ENCODE measurements around the gene ZNF101. TPM values are rescaled to one million over a fixed set of nuclear protein-coding genes. Genes with fewer than 3 reads are reported as not detected.

Gene ZNF101
- 22.6 and 29.5 TPM in 2 replicates for total RNA-seq (ENCODE audit: low replicate concordance)

DNA sequence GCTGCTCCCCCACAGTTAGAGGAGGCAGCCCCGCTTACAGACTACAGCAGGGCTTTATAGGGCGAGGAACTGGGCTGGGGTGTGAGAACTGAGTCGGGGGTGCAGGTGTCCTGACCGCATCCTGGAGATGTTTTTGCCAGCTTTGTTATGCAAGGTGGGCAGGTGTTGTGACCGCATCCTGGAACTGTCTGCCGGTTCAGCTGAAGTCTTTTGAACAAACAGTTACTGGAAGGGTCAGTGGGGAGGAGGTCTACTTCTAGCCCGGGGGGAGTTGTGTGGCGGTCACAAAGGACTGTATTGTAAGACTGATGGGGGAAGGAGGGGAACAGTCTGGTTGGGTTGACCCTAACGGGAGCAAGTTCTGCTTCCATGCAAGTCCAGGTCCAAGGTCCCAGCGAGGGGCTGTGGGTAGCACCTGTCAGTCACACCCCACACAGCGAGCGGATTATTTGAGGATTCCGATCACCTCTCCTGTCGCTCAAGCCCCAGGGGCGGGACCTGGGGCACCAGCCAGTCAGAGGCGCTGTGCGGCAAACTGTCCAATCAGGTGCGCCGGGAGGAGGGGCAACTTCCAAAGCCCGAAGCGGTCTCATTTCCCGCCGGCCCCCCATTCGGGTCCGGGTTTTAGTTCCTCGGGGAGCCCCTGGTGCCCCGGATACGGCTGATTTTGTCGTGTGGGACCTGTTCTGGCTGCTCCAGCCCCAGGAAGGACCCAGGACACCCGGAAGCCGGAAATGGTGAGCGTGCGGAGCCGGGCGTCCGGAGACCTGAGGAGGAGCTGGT, at the start of gene ZNF101:
TSS of gene ZNF101 (plus strand) at position 610 of the 783 bp plus-strand sequence. CDS start at position 735, 125 bp downstream.
- peak; percentile 98 for DNase-seq (ENCODE audit: low spot score)
- Mint-ChIP-seq H3K27me3 (ENCODE audit: insufficient read depth, low read depth) (peaks cover 12% of the 10 kb centered on the region), H3K4me1 (peaks cover 13% of the 10 kb centered on the region), H3K27ac (no peak within 1 kb of the TSS), H3K9me3 (peaks cover 16% of the 10 kb centered on the region), H3K4me3 (peak within 1 kb of the TSS; percentile 86), H3K36me3 (peaks cover 14% of the 10 kb centered on the region)
- H3K4me3 ChIP-seq = peak within 1 kb of the TSS; percentile 92
- H3K27me3 ChIP-seq = no peaks in the 10 kb centered on the region
- peaks cover 31% of the 10 kb centered on the region for H3F3A ChIP-seq (ENCODE audit: low read depth)
- H2AFZ ChIP-seq (replicated peaks) = peak within 1 kb of the TSS; percentile 86
- peak within 1 kb of the TSS; percentile 94 for H3K27ac ChIP-seq
- TF ChIP-seq, protein P1, sequence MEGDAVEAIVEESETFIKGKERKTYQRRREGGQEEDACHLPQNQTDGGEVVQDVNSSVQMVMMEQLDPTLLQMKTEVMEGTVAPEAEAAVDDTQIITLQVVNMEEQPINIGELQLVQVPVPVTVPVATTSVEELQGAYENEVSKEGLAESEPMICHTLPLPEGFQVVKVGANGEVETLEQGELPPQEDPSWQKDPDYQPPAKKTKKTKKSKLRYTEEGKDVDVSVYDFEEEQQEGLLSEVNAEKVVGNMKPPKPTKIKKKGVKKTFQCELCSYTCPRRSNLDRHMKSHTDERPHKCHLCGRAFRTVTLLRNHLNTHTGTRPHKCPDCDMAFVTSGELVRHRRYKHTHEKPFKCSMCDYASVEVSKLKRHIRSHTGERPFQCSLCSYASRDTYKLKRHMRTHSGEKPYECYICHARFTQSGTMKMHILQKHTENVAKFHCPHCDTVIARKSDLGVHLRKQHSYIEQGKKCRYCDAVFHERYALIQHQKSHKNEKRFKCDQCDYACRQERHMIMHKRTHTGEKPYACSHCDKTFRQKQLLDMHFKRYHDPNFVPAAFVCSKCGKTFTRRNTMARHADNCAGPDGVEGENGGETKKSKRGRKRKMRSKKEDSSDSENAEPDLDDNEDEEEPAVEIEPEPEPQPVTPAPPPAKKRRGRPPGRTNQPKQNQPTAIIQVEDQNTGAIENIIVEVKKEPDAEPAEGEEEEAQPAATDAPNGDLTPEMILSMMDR (IDR thresholded peaks at IDR 0.05) = no peak
- TF ChIP-seq EZH2phosphoT487 (IDR thresholded peaks at IDR 0.05) (no peak), EZH2 (IDR thresholded peaks at IDR 0.05) (no peak)
- no peaks in the 10 kb centered on the region for H4K20me1 ChIP-seq (ENCODE audit: low read depth)
- peaks cover 46% of the 10 kb centered on the region for H3K79me2 ChIP-seq (ENCODE audit: low read depth)
- H3K4me2 ChIP-seq = peak within 1 kb of the TSS; percentile 84
- H3K9ac ChIP-seq = peak within 1 kb of the TSS; percentile 91
- peaks cover 3% of the 10 kb centered on the region for H3K36me3 ChIP-seq
- no peaks in the 10 kb centered on the region for H3K9me3 ChIP-seq (ENCODE audit: low read depth)
- H3K4me1 ChIP-seq = peaks cover 14% of the 10 kb centered on the region

DNA sequence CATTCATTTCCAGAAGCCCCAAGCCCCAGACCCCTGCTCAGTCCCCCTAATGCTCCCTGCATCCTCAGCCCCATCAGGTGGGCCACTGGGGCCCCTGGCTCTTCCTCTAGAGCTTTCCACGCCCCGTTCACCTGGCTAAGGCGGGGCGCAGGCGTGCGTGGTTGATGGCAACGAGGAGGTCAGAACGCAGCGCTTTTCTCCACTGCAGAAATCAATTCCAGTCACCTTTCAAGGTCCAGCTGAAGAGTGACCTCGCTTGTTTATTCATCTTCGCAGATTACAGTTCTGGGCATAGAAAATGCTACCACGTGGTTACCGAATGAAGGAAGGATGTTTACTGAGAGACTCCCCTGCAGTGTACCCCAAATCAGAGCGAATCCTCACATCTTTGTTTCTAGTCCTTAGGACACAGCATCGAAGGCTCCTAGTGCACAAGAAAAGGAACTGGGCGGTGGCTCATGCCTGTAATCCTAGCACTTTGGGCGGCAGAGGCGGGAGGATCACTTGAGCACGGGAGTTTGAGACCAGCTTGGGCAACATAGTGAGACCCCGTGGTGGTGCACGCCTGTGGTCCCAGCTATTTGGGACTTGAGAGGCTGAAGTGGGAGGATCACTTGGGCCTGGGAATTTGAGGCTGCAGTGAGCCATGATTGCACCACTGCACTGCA, 49.3 kb upstream of the ZNF101 start:
- Histone ChIP-seq H3F3A (ENCODE audit: low read depth) (peaks cover 15% of the 10 kb centered on the region), H3K9me3 (ENCODE audit: low read depth) (no peaks in the 10 kb centered on the region), H3K4me2 (peak overlapping the region; percentile 67), H3K9ac (no peak overlapping the region), H3K4me1 (no peaks in the 10 kb centered on the region), H3K27me3 (peaks cover 11% of the 10 kb centered on the region), H3K27ac (no peak overlapping the region), H3K36me3 (no peaks in the 10 kb centered on the region), H3K4me3 (peak overlapping the region; percentile 35), H2AFZ (replicated peaks) (no peak overlapping the region), H4K20me1 (ENCODE audit: low read depth) (peaks cover 10% of the 10 kb centered on the region), H3K79me2 (ENCODE audit: low read depth) (no peaks in the 10 kb centered on the region)
- H3K4me3 Mint-ChIP-seq = peak overlapping the region; percentile 86
- peak overlapping the region; percentile 86 for H3K27ac Mint-ChIP-seq
- no peaks in the 10 kb centered on the region for H3K9me3 Mint-ChIP-seq
- peaks cover 9% of the 10 kb centered on the region for H3K27me3 Mint-ChIP-seq (ENCODE audit: insufficient read depth, low read depth)
- H3K4me1 Mint-ChIP-seq = peaks cover 33% of the 10 kb centered on the region
- H3K36me3 Mint-ChIP-seq = peaks cover 12% of the 10 kb centered on the region
- no peak for DNase-seq (ENCODE audit: low spot score)
- TF ChIP-seq, protein P1 (IDR thresholded peaks at IDR 0.05) = no peak
- TF ChIP-seq EZH2phosphoT487 (IDR thresholded peaks at IDR 0.05) = no peak
- TF ChIP-seq EZH2 (IDR thresholded peaks at IDR 0.05) = no peak

DNA sequence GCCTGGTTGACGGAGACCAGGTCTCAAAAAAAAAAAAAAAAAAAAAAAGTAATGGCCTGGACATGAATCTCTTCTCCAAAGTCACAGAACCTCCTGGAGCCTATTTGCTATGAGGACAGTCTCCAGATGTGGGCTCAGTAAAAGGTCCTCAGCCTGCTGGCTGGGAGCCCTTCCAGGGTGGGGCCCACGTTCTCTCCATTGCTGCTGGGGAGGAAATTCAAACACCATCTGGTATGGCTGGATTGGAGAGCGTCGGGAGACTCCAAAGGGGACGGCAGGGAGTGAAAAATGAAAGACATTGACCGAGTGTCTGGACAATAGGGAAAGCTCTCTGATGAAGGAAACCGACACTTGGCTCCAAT, 48.8 kb upstream of the ZNF101 start:
- Histone ChIP-seq H3K4me1 (no peaks in the 10 kb centered on the region), H3K4me2 (no peak overlapping the region), H3K79me2 (ENCODE audit: low read depth) (peaks cover under 1% of the 10 kb centered on the region), H3K9ac (no peak overlapping the region), H3K9me3 (ENCODE audit: low read depth) (no peaks in the 10 kb centered on the region), H3F3A (ENCODE audit: low read depth) (peaks cover 15% of the 10 kb centered on the region), H3K4me3 (no peak overlapping the region), H3K27ac (no peak overlapping the region), H2AFZ (replicated peaks) (no peak overlapping the region), H3K27me3 (peaks cover 11% of the 10 kb centered on the region), H3K36me3 (no peaks in the 10 kb centered on the region), H4K20me1 (ENCODE audit: low read depth) (peaks cover 14% of the 10 kb centered on the region)
- Mint-ChIP-seq H3K4me3 (peak overlapping the region; percentile 86), H3K27ac (no peak overlapping the region), H3K36me3 (peaks cover 12% of the 10 kb centered on the region), H3K4me1 (peaks cover 31% of the 10 kb centered on the region), H3K27me3 (ENCODE audit: insufficient read depth, low read depth) (peaks cover 9% of the 10 kb centered on the region), H3K9me3 (no peaks in the 10 kb centered on the region)
- no peak for DNase-seq (ENCODE audit: low spot score)
- TF ChIP-seq, protein P1 (IDR thresholded peaks at IDR 0.05) = no peak
- no peak for TF ChIP-seq EZH2phosphoT487 (IDR thresholded peaks at IDR 0.05)
- no peak for TF ChIP-seq EZH2 (IDR thresholded peaks at IDR 0.05)

All from neural progenitor cell (in vitro differentiated cells).